Mesendoderm (in vitro differentiated cells): ENCODE data around the gene C1QL4.

Source experiments
- DNase-seq: peaks from one replicate; pipeline ENCODE4 v3.0.0; 2013
- H2AK5ac ChIP-seq: 2 replicates; pipeline ENCODE4 v1.6.1; 2013; ENCODE audit warnings: low read length, inconsistent platforms
- H2BK120ac ChIP-seq: 2 replicates; pipeline ENCODE4 v1.6.1; 2013; ENCODE audit warnings: low read depth, mild to moderate bottlenecking, low read length, moderate library complexity, mixed read lengths
- H2BK15ac ChIP-seq: replicated peaks from 2 replicates; pipeline ENCODE4 v1.6.1; 2013; ENCODE audit warnings: low read depth, mild to moderate bottlenecking, moderate library complexity
- H2BK5ac ChIP-seq: 2 replicates; pipeline ENCODE4 v1.6.1; 2013; ENCODE audit warnings: low read length, inconsistent platforms
- H3K18ac ChIP-seq: 2 replicates; pipeline ENCODE4 v1.6.1; 2013; ENCODE audit warnings: mild to moderate bottlenecking, low read length, mixed read lengths
- H3K23ac ChIP-seq: one replicate; pipeline ENCODE4 v1.6.1; 2013; ENCODE audit warnings: low read length
- H3K27ac ChIP-seq: 2 replicates; pipeline ENCODE4 v1.5.1; 2013; ENCODE audit warnings: low read depth, mild to moderate bottlenecking, inconsistent platforms, low read length, moderate library complexity
- H3K27me3 ChIP-seq: 2 replicates; pipeline ENCODE4 v1.6.1; 2013; ENCODE audit warnings: low read length, control low read depth, mild to moderate bottlenecking, inconsistent platforms; ENCODE audit not compliant: insufficient read depth, poor library complexity
- H3K36me3 ChIP-seq: 2 replicates; pipeline ENCODE4 v1.6.1; 2013; ENCODE audit warnings: low read length, inconsistent platforms; ENCODE audit not compliant: control insufficient read depth, insufficient read depth
- H3K4ac ChIP-seq: one replicate; pipeline ENCODE4 v1.6.1; 2013; ENCODE audit warnings: low read depth, mild to moderate bottlenecking, low read length, moderate library complexity
- H3K4me1 ChIP-seq: 2 replicates; pipeline ENCODE4 v1.6.1; 2013; ENCODE audit warnings: low read depth, low read length, inconsistent platforms; ENCODE audit not compliant: control insufficient read depth
- H3K4me2 ChIP-seq: 2 replicates; pipeline ENCODE4 v1.6.1; 2013; ENCODE audit warnings: low read length
- H3K4me3 ChIP-seq: 2 replicates; pipeline ENCODE4 v1.5.1; 2013; ENCODE audit warnings: mild to moderate bottlenecking, low read length
- H3K56ac ChIP-seq: one replicate; pipeline ENCODE4 v1.6.1; 2013; ENCODE audit warnings: low read length
- H3K79me1 ChIP-seq: 2 replicates; pipeline ENCODE4 v1.6.1; 2013; ENCODE audit warnings: low read length, inconsistent platforms
- H3K79me2 ChIP-seq: 2 replicates; pipeline ENCODE4 v1.6.1; 2013; ENCODE audit warnings: mild to moderate bottlenecking, low read length; ENCODE audit not compliant: control insufficient read depth, insufficient read depth
- H3K9ac ChIP-seq: 2 replicates; pipeline ENCODE4 v1.6.1; 2013; ENCODE audit warnings: low read length, inconsistent platforms
- H4K5ac ChIP-seq: one replicate; pipeline ENCODE4 v1.6.1; 2013; ENCODE audit warnings: low read length
- H4K8ac ChIP-seq: one replicate; pipeline ENCODE4 v1.6.1; 2013; ENCODE audit warnings: low read depth, mild to moderate bottlenecking, control low read depth, low read length, moderate library complexity
- WGBS: extraction: QIAGEN DNeasy Blood & Tissue Kit; methylation state at CpG from one replicate; pipeline ENCODE4 v1.1.7; 2013; ENCODE audit warnings: low lambda C conversion rate, missing lambda C conversion rate; ENCODE audit not compliant: insufficient coverage; ENCODE audit errors: extremely low coverage; 5-methylcytosine and 5-hydroxymethylcytosine counted together

C1QL4 gene

GRCh38 chr12:49330032-49330619 lies 6.9 kb downstream of the C1QL4 start:
- H3K9ac ChIP-seq: no peak overlapping the region
- H3K79me2 ChIP-seq: no peaks in the 10 kb centered on the region
- H4K8ac ChIP-seq: no peak overlapping the region
- no peak overlapping the region for H4K5ac ChIP-seq
- H3K27ac ChIP-seq: no peak overlapping the region
- no peaks in the 10 kb centered on the region for H3K4me1 ChIP-seq
- H2AK5ac ChIP-seq: no peak overlapping the region
- H3K4me3 ChIP-seq: no peak overlapping the region
- no peak overlapping the region for H3K18ac ChIP-seq
- no peak for DNase-seq
- peaks cover 6% of the 10 kb centered on the region for H3K27me3 ChIP-seq
- H3K36me3 ChIP-seq: peaks cover 16% of the 10 kb centered on the region
- no CpG with 5 or more reads among the region's 7 CpGs for WGBS
- no peak overlapping the region for H2BK15ac ChIP-seq
- no peak overlapping the region for H3K4ac ChIP-seq
- no peak overlapping the region for H3K56ac ChIP-seq
- no peak overlapping the region for H2BK120ac ChIP-seq
- no peak overlapping the region for H3K23ac ChIP-seq
- H3K4me2 ChIP-seq: no peak overlapping the region
- H2BK5ac ChIP-seq: no peak overlapping the region
- H3K79me1 ChIP-seq: no peaks in the 10 kb centered on the region

- Histone ChIP-seq H2BK15ac (no peak overlapping the region), H3K23ac (no peak overlapping the region), H3K4me3 (no peak overlapping the region), H3K18ac (no peak overlapping the region), H2BK120ac (no peak overlapping the region), H3K9ac (no peak overlapping the region), H3K4ac (no peak overlapping the region), H2BK5ac (no peak overlapping the region), H3K79me2 (peaks cover 2% of the 10 kb centered on the region), H3K4me2 (no peak overlapping the region), H4K5ac (no peak overlapping the region), H3K36me3 (peaks cover 16% of the 10 kb centered on the region), H3K79me1 (peaks cover 3% of the 10 kb centered on the region), H3K4me1 (peaks cover 2% of the 10 kb centered on the region), H2AK5ac (no peak overlapping the region), H3K27me3 (no peaks in the 10 kb centered on the region), H3K27ac (no peak overlapping the region), H3K56ac (no peak overlapping the region), H4K8ac (no peak overlapping the region)
- DNase-seq: no peak
- WGBS: no CpG with 5 or more reads among the region's 12 CpGs
Measured at GRCh38 chr12:49328816-49329215, 8.2 kb downstream of the C1QL4 start.

- Histone ChIP-seq H2BK120ac (no peak overlapping the region), H3K36me3 (peaks cover 16% of the 10 kb centered on the region), H2BK5ac (no peak overlapping the region), H3K9ac (no peak overlapping the region), H3K56ac (no peak overlapping the region), H3K23ac (no peak overlapping the region), H4K8ac (no peak overlapping the region), H3K4me3 (no peak overlapping the region), H3K4ac (no peak overlapping the region), H3K79me2 (peaks cover 6% of the 10 kb centered on the region), H3K79me1 (peaks cover 7% of the 10 kb centered on the region), H3K27ac (no peak overlapping the region), H2AK5ac (no peak overlapping the region), H3K18ac (no peak overlapping the region), H3K4me1 (peaks cover 4% of the 10 kb centered on the region), H4K5ac (no peak overlapping the region), H3K4me2 (no peak overlapping the region), H2BK15ac (no peak overlapping the region), H3K27me3 (no peaks in the 10 kb centered on the region)
- WGBS: no CpG with 5 or more reads among the region's 2 CpGs
- no peak for DNase-seq
Measured at GRCh38 chr12:49327887-49328286, 9.1 kb downstream of the C1QL4 start.

GRCh38 chr12:49327368-49327767 lies 9.6 kb downstream of the C1QL4 start:
- Histone ChIP-seq H2BK15ac (no peak overlapping the region), H4K8ac (no peak overlapping the region), H2AK5ac (no peak overlapping the region), H4K5ac (no peak overlapping the region), H3K4me1 (peaks cover 4% of the 10 kb centered on the region), H3K4ac (no peak overlapping the region), H3K56ac (no peak overlapping the region), H3K4me2 (no peak overlapping the region), H3K27ac (no peak overlapping the region), H3K79me1 (peaks cover 7% of the 10 kb centered on the region), H3K36me3 (peaks cover 16% of the 10 kb centered on the region), H3K79me2 (peaks cover 6% of the 10 kb centered on the region), H2BK5ac (no peak overlapping the region), H3K9ac (no peak overlapping the region), H3K23ac (no peak overlapping the region), H2BK120ac (no peak overlapping the region), H3K27me3 (no peaks in the 10 kb centered on the region), H3K18ac (no peak overlapping the region), H3K4me3 (no peak overlapping the region)
- DNase-seq: no peak

GRCh38 chr12:49325606-49326005 lies 11.4 kb downstream of the C1QL4 start:
- Histone ChIP-seq H3K4ac (no peak overlapping the region), H3K9ac (no peak overlapping the region), H4K5ac (no peak overlapping the region), H3K36me3 (peaks cover 13% of the 10 kb centered on the region), H2AK5ac (no peak overlapping the region), H3K4me2 (no peak overlapping the region), H4K8ac (no peak overlapping the region), H3K56ac (no peak overlapping the region), H3K79me2 (peaks cover 6% of the 10 kb centered on the region), H3K79me1 (peaks cover 7% of the 10 kb centered on the region), H2BK5ac (no peak overlapping the region), H2BK15ac (no peak overlapping the region), H3K4me1 (peaks cover 4% of the 10 kb centered on the region), H3K23ac (no peak overlapping the region), H3K4me3 (no peak overlapping the region), H3K27ac (no peak overlapping the region), H3K18ac (no peak overlapping the region), H3K27me3 (no peaks in the 10 kb centered on the region), H2BK120ac (no peak overlapping the region)
- WGBS: no CpG with 5 or more reads among the region's 6 CpGs
- no peak for DNase-seq

- no peak overlapping the region for H2BK120ac ChIP-seq
- no peaks in the 10 kb centered on the region for H3K27me3 ChIP-seq
- H3K18ac ChIP-seq: no peak overlapping the region
- peak overlapping the region; percentile 72 for H2AK5ac ChIP-seq
- no CpG with 5 or more reads among the region's 19 CpGs for WGBS
- H4K8ac ChIP-seq: no peak overlapping the region
- peak overlapping the region; percentile 45 for H3K23ac ChIP-seq
- no peak for DNase-seq
- no peak overlapping the region for H2BK15ac ChIP-seq
- H3K27ac ChIP-seq: no peak overlapping the region
- H4K5ac ChIP-seq: no peak overlapping the region
- peak overlapping the region; percentile 30 for H2BK5ac ChIP-seq
- H3K9ac ChIP-seq: peak overlapping the region; percentile 99
- peaks cover 6% of the 10 kb centered on the region for H3K79me2 ChIP-seq
- peak overlapping the region; percentile 100 for H3K4me3 ChIP-seq
- peaks cover 8% of the 10 kb centered on the region for H3K36me3 ChIP-seq
- H3K56ac ChIP-seq: peak overlapping the region; percentile 99
- H3K4ac ChIP-seq: no peak overlapping the region
- peaks cover 4% of the 10 kb centered on the region for H3K4me1 ChIP-seq
- peak overlapping the region; percentile 97 for H3K4me2 ChIP-seq
- peaks cover 7% of the 10 kb centered on the region for H3K79me1 ChIP-seq
Measured at GRCh38 chr12:49323524-49324097, 13.4 kb downstream of the C1QL4 start.
